Measurements from ENCODE around the gene CCDC192.

GRCh38 chr5:127685662-127686061 lies 17.5 kb upstream of the CCDC192 start:
- TF ChIP-seq, protein P1, sequence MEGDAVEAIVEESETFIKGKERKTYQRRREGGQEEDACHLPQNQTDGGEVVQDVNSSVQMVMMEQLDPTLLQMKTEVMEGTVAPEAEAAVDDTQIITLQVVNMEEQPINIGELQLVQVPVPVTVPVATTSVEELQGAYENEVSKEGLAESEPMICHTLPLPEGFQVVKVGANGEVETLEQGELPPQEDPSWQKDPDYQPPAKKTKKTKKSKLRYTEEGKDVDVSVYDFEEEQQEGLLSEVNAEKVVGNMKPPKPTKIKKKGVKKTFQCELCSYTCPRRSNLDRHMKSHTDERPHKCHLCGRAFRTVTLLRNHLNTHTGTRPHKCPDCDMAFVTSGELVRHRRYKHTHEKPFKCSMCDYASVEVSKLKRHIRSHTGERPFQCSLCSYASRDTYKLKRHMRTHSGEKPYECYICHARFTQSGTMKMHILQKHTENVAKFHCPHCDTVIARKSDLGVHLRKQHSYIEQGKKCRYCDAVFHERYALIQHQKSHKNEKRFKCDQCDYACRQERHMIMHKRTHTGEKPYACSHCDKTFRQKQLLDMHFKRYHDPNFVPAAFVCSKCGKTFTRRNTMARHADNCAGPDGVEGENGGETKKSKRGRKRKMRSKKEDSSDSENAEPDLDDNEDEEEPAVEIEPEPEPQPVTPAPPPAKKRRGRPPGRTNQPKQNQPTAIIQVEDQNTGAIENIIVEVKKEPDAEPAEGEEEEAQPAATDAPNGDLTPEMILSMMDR (IDR thresholded peaks at IDR 0.05), result no peak
- no peak for TF ChIP-seq POLR2A (IDR thresholded peaks at IDR 0.05)
